Fibroblast of lung (primary cell): Measurements from ENCODE around the gene P4HA3. TPM values are rescaled to one million over a fixed set of nuclear protein-coding genes. Genes with fewer than 3 reads are reported as not detected.

Experiments
- DNase-seq, 2 donors: peaks; one replicate each; pipeline versions ENCODE4 v3.0.0 to v3.0.0-alpha.2; 2010; ENCODE audit warnings: low read depth in 2 of 2
- H2AFZ ChIP-seq: 2 replicates; pipeline ENCODE4 v1.5.1; 2012; ENCODE audit warnings: low read length, control low read depth, inconsistent platforms
- H3K27ac ChIP-seq: 2 replicates; pipeline ENCODE4 v1.5.1; 2011; ENCODE audit warnings: low read length, control low read depth; ENCODE audit not compliant: insufficient read depth
- H3K27me3 ChIP-seq: 2 replicates; pipeline ENCODE4 v1.5.1; 2011; ENCODE audit warnings: mild to moderate bottlenecking, low read length; ENCODE audit not compliant: control insufficient read depth, insufficient read depth
- H3K36me3 ChIP-seq: 2 replicates; pipeline ENCODE4 v1.5.1; 2011; ENCODE audit warnings: low read length; ENCODE audit not compliant: control insufficient read depth, insufficient read depth
- H3K4me1 ChIP-seq: 2 replicates; pipeline ENCODE4 v1.5.1; 2011; ENCODE audit warnings: low read length; ENCODE audit not compliant: control insufficient read depth, insufficient read depth; ENCODE audit errors: extremely low read depth
- H3K4me2 ChIP-seq: 2 replicates; pipeline ENCODE4 v1.5.1; 2011; ENCODE audit warnings: low read length, control low read depth; ENCODE audit not compliant: insufficient read depth; ENCODE audit errors: extremely low read depth
- H3K4me3 ChIP-seq, 4 experiments: fragments of 200-600 bp in 1 of 4; sonication (generic) in 1 of 4; replicated peaks in 1 of 4; 2 replicates each; pipeline ENCODE4 v1.5.1; 2011 to 2016; ENCODE audit warnings: low read length in 4 of 4, low read depth in 3 of 4, mild to moderate bottlenecking in 3 of 4, control low read depth in 2 of 4, inconsistent platforms in 1 of 4, mixed read lengths in 1 of 4; ENCODE audit not compliant: insufficient read depth in 1 of 4; ENCODE audit errors: control extremely low read depth in 1 of 4
- H3K79me2 ChIP-seq: 2 replicates; pipeline ENCODE4 v1.5.1; 2012; ENCODE audit warnings: mild to moderate bottlenecking, low read length, inconsistent platforms; ENCODE audit not compliant: control insufficient read depth, insufficient read depth
- H3K9ac ChIP-seq: 2 replicates; pipeline ENCODE4 v1.5.1; 2011; ENCODE audit warnings: mild to moderate bottlenecking, low read length, control low read depth; ENCODE audit not compliant: insufficient read depth
- H3K9me3 ChIP-seq: 2 replicates; pipeline ENCODE4 v1.5.1; 2012; ENCODE audit warnings: low read depth, low read length; ENCODE audit not compliant: control insufficient read depth, insufficient read depth
- H4K20me1 ChIP-seq: 2 replicates; pipeline ENCODE4 v1.5.1; 2011; ENCODE audit warnings: low read length; ENCODE audit not compliant: control insufficient read depth, insufficient read depth; ENCODE audit errors: extremely low read depth
- EZH2 ChIP-seq: IDR thresholded peaks from 2 replicates; pipeline ENCODE4 v1.5.1; 2012; ENCODE audit warnings: low read length, control low read depth, mild to moderate bottlenecking; ENCODE audit errors: missing control alignments
- polyA plus RNA-seq, 2 donors: library from polyadenylated mRNA; depleted of rRNA in 1 of 2; stranded (reverse) in 1 of 2; unstranded in 1 of 2; fragments of >200 nt; gene quantifications; 2 replicates each; pipeline ENCODE4 v1.2.1, GENCODE V29; 2011 to 2012; ENCODE audit warnings: missing spikeins in 1 of 2
- total RNA-seq: library from RNA; depleted of rRNA; stranded (reverse); fragments of >200 nt; gene quantifications from 2 replicates; pipeline ENCODE4 v1.2.1, GENCODE V29; 2014
- TF ChIP-seq, protein P1 (sequence below), 2 donors: IDR thresholded peaks in 1 of 2; conservative IDR thresholded peaks in 1 of 2; 1 replicate in 1 of 2; 2 replicates in 1 of 2; pipeline ENCODE4 v1.5.1; 2011 to 2012; ENCODE audit warnings: low read length in 2 of 2, control low read depth in 1 of 2, inconsistent platforms in 1 of 2, low read depth in 1 of 2, mild to moderate bottlenecking in 1 of 2

The P4HA3 gene
- total and polyA plus RNA-seq, 2 donors (not counting 1 experiment from before 2014, with no cell fraction given): 3.1 to 4.1 TPM

DNA sequence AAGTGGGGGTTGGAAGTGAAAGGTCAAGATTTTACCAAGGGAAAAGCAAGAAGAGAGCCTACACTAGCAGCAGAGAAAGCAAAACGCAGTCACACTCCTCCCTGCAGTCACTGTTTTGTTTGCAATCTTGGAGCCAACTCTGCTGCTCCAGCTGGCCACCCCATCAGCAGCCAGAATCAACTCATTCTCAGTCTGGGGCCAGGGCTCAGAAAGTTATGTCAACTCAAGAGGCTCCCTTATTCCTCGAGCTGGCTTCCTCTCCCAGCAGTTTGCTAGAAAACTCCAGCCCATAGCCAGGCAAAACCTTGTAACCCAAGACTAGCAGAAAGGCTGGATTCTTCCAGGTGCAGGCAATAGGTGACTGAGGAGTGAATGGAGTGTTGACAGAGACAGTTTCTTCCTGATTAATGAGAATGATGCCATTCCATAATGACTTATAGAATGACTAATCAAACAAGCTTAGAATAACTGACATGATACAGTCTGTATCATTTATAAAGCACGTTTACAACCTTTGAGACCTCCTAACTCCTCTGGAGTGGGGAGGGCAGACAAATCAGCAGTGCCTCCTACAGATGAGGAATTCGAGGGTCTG is 53.4 kb downstream of the P4HA3 start:
- DNase-seq: peak; percentile 61 to 91
- H3K4me2 ChIP-seq: no peak overlapping the region
- H3K9me3 ChIP-seq: no peaks in the 10 kb centered on the region
- no peak overlapping the region for H3K4me3 ChIP-seq
- no peak overlapping the region for H3K27ac ChIP-seq
- H3K9ac ChIP-seq: no peak overlapping the region
- no peaks in the 10 kb centered on the region for H3K4me1 ChIP-seq
- H3K27me3 ChIP-seq: no peaks in the 10 kb centered on the region
- TF ChIP-seq, protein P1, sequence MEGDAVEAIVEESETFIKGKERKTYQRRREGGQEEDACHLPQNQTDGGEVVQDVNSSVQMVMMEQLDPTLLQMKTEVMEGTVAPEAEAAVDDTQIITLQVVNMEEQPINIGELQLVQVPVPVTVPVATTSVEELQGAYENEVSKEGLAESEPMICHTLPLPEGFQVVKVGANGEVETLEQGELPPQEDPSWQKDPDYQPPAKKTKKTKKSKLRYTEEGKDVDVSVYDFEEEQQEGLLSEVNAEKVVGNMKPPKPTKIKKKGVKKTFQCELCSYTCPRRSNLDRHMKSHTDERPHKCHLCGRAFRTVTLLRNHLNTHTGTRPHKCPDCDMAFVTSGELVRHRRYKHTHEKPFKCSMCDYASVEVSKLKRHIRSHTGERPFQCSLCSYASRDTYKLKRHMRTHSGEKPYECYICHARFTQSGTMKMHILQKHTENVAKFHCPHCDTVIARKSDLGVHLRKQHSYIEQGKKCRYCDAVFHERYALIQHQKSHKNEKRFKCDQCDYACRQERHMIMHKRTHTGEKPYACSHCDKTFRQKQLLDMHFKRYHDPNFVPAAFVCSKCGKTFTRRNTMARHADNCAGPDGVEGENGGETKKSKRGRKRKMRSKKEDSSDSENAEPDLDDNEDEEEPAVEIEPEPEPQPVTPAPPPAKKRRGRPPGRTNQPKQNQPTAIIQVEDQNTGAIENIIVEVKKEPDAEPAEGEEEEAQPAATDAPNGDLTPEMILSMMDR (conservative IDR thresholded peaks at IDR 0.05 in 1 of 2, IDR thresholded peaks at IDR 0.05 in 1 of 2; ENCODE audit: low read depth in 1 of 2, low read length in 2 of 2): no peak
- no peak for TF ChIP-seq EZH2
- no peaks in the 10 kb centered on the region for H4K20me1 ChIP-seq
- H3K36me3 ChIP-seq: peaks cover 2% of the 10 kb centered on the region
- no peaks in the 10 kb centered on the region for H3K79me2 ChIP-seq
- no peak overlapping the region for H2AFZ ChIP-seq

DNA sequence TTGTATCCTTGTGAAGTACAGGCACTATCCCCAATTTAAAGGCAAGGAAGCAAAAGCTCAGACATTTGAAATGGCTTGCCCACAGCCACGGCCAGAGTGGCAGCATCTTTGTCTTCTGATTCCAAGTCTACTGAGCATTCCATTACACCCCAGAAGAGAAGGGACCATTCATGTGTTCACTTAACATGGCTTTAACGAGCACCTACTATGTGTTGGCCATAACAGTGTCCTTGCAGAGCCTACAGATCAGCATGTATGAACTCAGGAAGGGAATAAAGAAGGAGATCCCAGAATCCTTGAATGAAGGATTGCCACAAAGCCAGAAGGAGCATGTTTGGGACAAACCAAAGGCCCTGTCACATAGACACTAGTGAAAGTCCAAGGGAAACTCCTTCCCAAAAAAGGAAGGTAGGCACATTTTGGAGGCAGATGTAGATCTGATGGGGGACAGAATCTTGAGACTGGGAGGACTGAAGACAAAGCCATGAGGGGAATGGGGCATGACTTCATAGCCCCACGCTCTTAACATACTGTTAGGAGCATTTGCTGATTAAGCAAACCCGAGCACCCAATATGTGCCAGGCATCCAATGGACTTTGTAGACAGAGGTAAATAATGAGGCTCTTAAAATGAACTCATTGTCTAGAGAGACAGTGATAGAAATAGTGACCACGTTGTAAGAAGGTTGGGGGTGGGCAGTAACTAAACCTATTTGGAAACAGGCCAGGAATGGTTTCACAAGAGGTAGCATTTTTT is 54.9 kb downstream of the P4HA3 start:
- H2AFZ ChIP-seq: no peak overlapping the region
- no peak overlapping the region for H3K4me3 ChIP-seq
- no peaks in the 10 kb centered on the region for H3K4me1 ChIP-seq
- H3K36me3 ChIP-seq: peaks cover 2% of the 10 kb centered on the region
- no peak for DNase-seq
- no peak for TF ChIP-seq EZH2
- TF ChIP-seq, protein P1 (conservative IDR thresholded peaks at IDR 0.05 in 1 of 2, IDR thresholded peaks at IDR 0.05 in 1 of 2; ENCODE audit: low read depth in 1 of 2, low read length in 2 of 2): no peak
- no peaks in the 10 kb centered on the region for H3K9me3 ChIP-seq
- no peak overlapping the region for H3K4me2 ChIP-seq
- H4K20me1 ChIP-seq: no peaks in the 10 kb centered on the region
- no peak overlapping the region for H3K27ac ChIP-seq
- H3K27me3 ChIP-seq: no peaks in the 10 kb centered on the region
- no peak overlapping the region for H3K9ac ChIP-seq
- no peaks in the 10 kb centered on the region for H3K79me2 ChIP-seq

DNA sequence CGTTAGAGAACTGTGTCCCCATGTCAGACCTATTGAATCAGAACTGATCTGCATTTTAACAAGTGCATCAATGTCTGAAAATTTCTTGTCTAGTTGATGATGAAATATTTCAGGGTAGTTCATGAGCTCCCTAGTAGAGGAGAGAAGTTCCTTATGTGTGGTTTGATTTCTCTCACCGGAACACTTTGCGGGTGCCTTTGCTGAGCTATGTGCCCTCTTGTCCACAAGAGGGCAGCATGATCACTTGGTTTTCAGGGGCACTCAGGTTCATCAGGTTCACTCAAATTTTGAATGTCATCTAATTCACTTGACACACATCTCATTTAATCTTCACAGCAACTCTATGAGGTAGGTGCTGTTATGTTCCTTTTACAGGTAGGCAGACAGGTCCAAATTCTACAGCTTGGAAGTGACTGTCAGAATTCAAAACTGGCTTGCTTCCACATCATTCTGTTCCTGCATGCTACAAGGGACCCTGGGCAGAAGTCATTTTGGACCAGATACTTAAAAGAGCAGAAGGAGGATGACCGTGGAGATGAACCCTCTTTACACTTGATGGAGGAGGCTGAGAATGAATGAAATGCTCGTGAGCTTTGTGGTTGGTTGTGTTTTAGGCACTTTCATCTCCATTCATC is 55.6 kb downstream of the P4HA3 start:
- Histone ChIP-seq H3K9ac (no peak overlapping the region), H3K27ac (no peak overlapping the region), H3K36me3 (peaks cover 2% of the 10 kb centered on the region), H3K4me1 (no peaks in the 10 kb centered on the region), H4K20me1 (no peaks in the 10 kb centered on the region), H3K9me3 (no peaks in the 10 kb centered on the region), H2AFZ (no peak overlapping the region), H3K4me2 (no peak overlapping the region), H3K4me3 (no peak overlapping the region), H3K27me3 (no peaks in the 10 kb centered on the region), H3K79me2 (no peaks in the 10 kb centered on the region)
- DNase-seq: peak; percentile 43 to 75
- TF ChIP-seq, protein P1 (conservative IDR thresholded peaks at IDR 0.05 in 1 of 2, IDR thresholded peaks at IDR 0.05 in 1 of 2; ENCODE audit: low read depth in 1 of 2, low read length in 2 of 2): peak; percentile 90 to 91
- TF ChIP-seq EZH2: no peak
